DND-41 (cell line): ENCODE measurements around the gene IST1.
A peak's percentile ranks its signal among the peaks of the same experiment; 100 is the strongest.

Experiments used
- ATAC-seq: fragments of 200-7000 bp; cut with Tn5 transposase; 3 replicates; pipeline ENCODE4 v1.9.1; 2021; ENCODE audit warnings: low read depth; ENCODE audit not compliant: insufficient read depth
- DNase-seq: peaks from one replicate; pipeline ENCODE4 v3.0.0-alpha.2; 2020
- H2AFZ ChIP-seq: 2 replicates; pipeline ENCODE4 v1.6.0; 2012; ENCODE audit warnings: low read depth, low read length
- H3K27ac ChIP-seq: 2 replicates; pipeline ENCODE4 v1.5.1; 2012; ENCODE audit warnings: low read length, inconsistent platforms
- H3K27me3 ChIP-seq: fragments of 200-600 bp; sonication (generic); 2 replicates; pipeline ENCODE4 v1.6.0; 2012; ENCODE audit warnings: low read length, mild to moderate bottlenecking, inconsistent platforms; ENCODE audit not compliant: insufficient read depth, poor library complexity
- H3K36me3 ChIP-seq: 2 replicates; pipeline ENCODE4 v1.5.1; 2012; ENCODE audit warnings: low read length, inconsistent platforms; ENCODE audit not compliant: insufficient read depth
- H3K4me1 ChIP-seq: 2 replicates; pipeline ENCODE4 v1.5.1; 2012; ENCODE audit warnings: mild to moderate bottlenecking, low read length; ENCODE audit not compliant: insufficient read depth
- H3K4me2 ChIP-seq: 2 replicates; pipeline ENCODE4 v1.6.0; 2012; ENCODE audit warnings: mild to moderate bottlenecking, moderate library complexity, low read length, inconsistent platforms; ENCODE audit not compliant: insufficient read depth
- H3K4me3 ChIP-seq, 2 experiments: fragments of 200-600 bp in 1 of 2; shearing (Covaris generic) in 1 of 2; 2 replicates each; pipeline ENCODE4 v1.5.1; 2012 to 2016; ENCODE audit warnings: inconsistent platforms in 2 of 2, low read length in 2 of 2, mild to moderate bottlenecking in 2 of 2, low read depth in 1 of 2, moderate library complexity in 1 of 2
- H3K79me2 ChIP-seq: 2 replicates; pipeline ENCODE4 v1.6.0; 2012; ENCODE audit warnings: low read length, inconsistent platforms; ENCODE audit not compliant: insufficient read depth
- H3K9ac ChIP-seq: 2 replicates; pipeline ENCODE4 v1.6.0; 2012; ENCODE audit warnings: low read depth, mild to moderate bottlenecking, inconsistent platforms, low read length, moderate library complexity
- H3K9me3 ChIP-seq: 2 replicates; pipeline ENCODE4 v1.5.1; 2012; ENCODE audit warnings: low read length, moderate library complexity, mild to moderate bottlenecking, inconsistent platforms; ENCODE audit not compliant: insufficient read depth, severe bottlenecking
- H4K20me1 ChIP-seq: 2 replicates; pipeline ENCODE4 v1.6.0; 2012; ENCODE audit warnings: low read length; ENCODE audit not compliant: insufficient read depth
- EZH2 ChIP-seq: IDR thresholded peaks from 3 replicates; pipeline ENCODE4 v1.6.1; 2012; ENCODE audit warnings: borderline replicate concordance, low read depth, mild to moderate bottlenecking, moderate library complexity, low read length, inconsistent platforms; ENCODE audit not compliant: severe bottlenecking
- TF ChIP-seq, protein P1 (sequence below): IDR thresholded peaks from 2 replicates; pipeline ENCODE4 v1.5.1; 2012; ENCODE audit warnings: borderline replicate concordance, low read length, moderate library complexity, mild to moderate bottlenecking; ENCODE audit not compliant: poor library complexity, severe bottlenecking; ENCODE audit errors: extremely low read depth

Gene IST1

DNA sequence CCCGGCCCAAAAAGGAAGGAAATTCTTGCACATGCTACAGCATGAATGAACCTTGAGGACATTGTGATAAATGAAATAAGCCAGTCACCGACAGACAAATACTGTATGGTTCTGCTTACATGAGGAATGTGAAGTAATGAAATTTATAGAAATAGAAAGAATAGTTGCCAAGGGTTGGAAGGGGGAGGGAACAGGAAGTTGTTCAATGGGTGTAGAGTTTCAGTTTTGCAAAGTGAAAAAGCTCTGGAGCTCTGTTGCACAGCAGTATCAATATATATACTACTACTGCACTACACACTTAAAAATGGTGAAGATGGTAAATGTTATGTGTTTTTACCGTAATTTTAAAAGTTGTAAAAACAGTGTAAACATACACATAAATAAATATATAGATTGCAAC lies 61.2 kb downstream of the IST1 start:
- Histone ChIP-seq H3K79me2 (no peaks in the 10 kb centered on the region), H3K4me2 (no peak overlapping the region), H3K4me3 (no peak overlapping the region), H3K9me3 (no peaks in the 10 kb centered on the region), H3K27me3 (no peaks in the 10 kb centered on the region), H3K27ac (no peak overlapping the region), H3K9ac (no peak overlapping the region), H4K20me1 (no peaks in the 10 kb centered on the region), H3K36me3 (no peaks in the 10 kb centered on the region), H2AFZ (peak overlapping the region; percentile 45; the same call in 1 of the 2 replicates), H3K4me1 (peaks cover 6% of the 10 kb centered on the region)
- ATAC-seq (0 out of 3 replicates have a peak, but pooled peaks have one; percentile 41), DNase-seq (no peak)
- no peak for TF ChIP-seq EZH2
- TF ChIP-seq, protein P1, sequence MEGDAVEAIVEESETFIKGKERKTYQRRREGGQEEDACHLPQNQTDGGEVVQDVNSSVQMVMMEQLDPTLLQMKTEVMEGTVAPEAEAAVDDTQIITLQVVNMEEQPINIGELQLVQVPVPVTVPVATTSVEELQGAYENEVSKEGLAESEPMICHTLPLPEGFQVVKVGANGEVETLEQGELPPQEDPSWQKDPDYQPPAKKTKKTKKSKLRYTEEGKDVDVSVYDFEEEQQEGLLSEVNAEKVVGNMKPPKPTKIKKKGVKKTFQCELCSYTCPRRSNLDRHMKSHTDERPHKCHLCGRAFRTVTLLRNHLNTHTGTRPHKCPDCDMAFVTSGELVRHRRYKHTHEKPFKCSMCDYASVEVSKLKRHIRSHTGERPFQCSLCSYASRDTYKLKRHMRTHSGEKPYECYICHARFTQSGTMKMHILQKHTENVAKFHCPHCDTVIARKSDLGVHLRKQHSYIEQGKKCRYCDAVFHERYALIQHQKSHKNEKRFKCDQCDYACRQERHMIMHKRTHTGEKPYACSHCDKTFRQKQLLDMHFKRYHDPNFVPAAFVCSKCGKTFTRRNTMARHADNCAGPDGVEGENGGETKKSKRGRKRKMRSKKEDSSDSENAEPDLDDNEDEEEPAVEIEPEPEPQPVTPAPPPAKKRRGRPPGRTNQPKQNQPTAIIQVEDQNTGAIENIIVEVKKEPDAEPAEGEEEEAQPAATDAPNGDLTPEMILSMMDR = no peak

DNA sequence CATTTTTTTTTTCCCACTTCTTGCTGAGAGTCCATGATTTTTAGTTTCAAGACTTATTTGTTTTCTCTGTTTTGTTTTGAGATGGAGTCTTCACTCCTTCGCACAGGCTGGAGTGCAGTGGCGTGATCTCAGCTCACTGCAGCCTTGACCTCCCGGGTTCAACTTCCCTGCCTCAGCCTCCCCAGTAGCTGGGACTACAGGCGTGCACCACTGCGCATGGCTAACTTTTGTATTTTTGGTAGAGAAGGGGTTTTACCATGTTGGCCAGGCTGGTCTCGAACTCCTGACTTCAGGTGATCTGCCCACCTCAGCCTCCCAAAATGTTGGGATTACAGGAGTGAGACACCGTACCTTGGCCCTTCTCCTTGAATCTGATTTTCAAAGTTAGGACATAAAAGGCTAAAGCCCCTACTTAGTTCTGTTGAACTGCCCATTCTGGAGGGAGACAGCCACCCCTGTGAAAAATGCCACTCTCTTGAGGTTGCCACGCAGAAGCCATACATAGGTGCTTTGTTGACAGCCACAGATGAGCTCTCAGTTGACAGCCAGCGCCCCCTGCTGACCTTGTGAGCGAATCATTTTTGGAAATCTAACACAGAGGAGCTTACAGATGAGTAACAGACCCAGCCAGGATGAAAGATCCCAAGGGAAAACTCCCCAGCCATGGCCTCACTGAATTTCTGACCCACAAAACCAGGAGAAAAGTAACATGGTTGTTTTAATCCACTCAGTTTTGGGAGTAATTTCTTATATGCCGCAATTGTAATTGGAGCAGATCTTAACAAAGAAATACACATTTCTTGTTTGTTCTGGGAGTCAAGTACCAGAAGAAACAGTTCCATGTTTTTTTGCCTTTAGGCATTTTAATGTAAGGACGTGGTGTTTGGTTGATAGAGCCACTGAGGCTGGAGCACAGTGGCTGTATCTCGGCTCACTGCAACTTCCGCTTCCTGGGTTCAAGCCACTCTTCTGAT lies 66.0 kb downstream of the IST1 start:
- Histone ChIP-seq H3K4me2 (no peak overlapping the region), H3K4me3 (no peak overlapping the region)
- no peak for TF ChIP-seq EZH2
- TF ChIP-seq, protein P1 = peak; percentile 86

DNA sequence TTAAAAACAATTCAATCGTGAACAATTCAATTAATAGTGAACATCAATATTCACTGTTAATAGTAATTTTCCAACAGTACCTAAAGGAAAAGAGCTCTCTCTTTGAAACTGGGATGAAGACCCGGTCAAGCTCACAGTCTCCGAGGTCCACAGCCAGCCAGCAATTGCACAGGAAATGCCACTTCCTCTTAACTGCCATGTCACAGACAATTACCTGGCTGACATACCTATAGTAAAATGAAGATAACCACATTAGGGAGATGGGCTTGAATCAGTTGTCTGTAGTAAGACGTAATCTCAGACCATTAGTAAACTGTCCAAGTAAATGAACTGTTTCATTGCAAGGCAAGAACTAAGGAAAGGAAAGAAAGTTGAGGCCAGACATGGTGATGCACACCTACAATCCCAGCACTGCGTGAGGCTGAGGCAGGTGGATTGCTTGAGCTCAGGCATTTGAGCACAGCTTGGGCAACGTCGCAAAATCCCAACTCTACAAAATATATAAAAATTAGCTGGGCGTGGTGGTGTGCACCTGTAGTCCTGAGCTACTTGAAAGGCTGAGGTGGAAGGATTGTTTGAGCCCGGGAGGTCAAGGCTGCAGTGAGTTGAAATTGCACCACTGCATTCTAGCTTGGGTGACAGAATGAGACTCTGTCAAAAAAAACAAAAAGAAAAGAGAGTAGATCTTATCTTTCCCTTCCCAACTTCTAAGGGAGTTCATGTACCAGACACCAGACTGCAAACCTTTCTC lies 68.0 kb downstream of the IST1 start:
- Histone ChIP-seq H3K4me1 (no peaks in the 10 kb centered on the region), H3K4me3 (no peak overlapping the region), H2AFZ (no peak overlapping the region), H3K27ac (no peak overlapping the region), H3K4me2 (no peak overlapping the region), H3K36me3 (no peaks in the 10 kb centered on the region), H3K9ac (no peak overlapping the region), H4K20me1 (no peaks in the 10 kb centered on the region), H3K9me3 (no peaks in the 10 kb centered on the region), H3K79me2 (no peaks in the 10 kb centered on the region), H3K27me3 (no peaks in the 10 kb centered on the region)
- ATAC-seq (no peak), DNase-seq (no peak)
- no peak for TF ChIP-seq EZH2
- TF ChIP-seq, protein P1 = no peak

More for the DNA sequence above, 66.0 kb downstream of the IST1 start:
- DNase-seq (peak; percentile 81), ATAC-seq (peak; percentile 97)
- Histone ChIP-seq H4K20me1 (no peaks in the 10 kb centered on the region), H3K27ac (no peak overlapping the region), H3K36me3 (no peaks in the 10 kb centered on the region), H3K4me1 (peaks cover 4% of the 10 kb centered on the region), H3K27me3 (no peaks in the 10 kb centered on the region), H3K9ac (no peak overlapping the region), H3K79me2 (no peaks in the 10 kb centered on the region), H3K9me3 (no peaks in the 10 kb centered on the region), H2AFZ (0 out of 2 replicates have a peak overlapping the region, but pooled peaks have one; percentile 22)
